Measurements from ENCODE around the gene H1-8.
"Not testable (repeated sequence)": the region's sequence is repeated elsewhere in the genome, so short reads cannot be mapped to it uniquely, and the experiment has no call there.

Gene H1-8

GRCh38 chr3:129533406-129533805 lies 9.6 kb upstream of the H1-8 start:
- no peak for DNase-seq

- DNase-seq, result no peak
Measured at GRCh38 chr3:129534428-129535027, 8.4 kb upstream of the H1-8 start.

- no peak for DNase-seq
Measured at GRCh38 chr3:129535075-129535474, 7.9 kb upstream of the H1-8 start.

- no peak for DNase-seq
Measured at GRCh38 chr3:129536374-129536667, 6.7 kb upstream of the H1-8 start.

GRCh38 chr3:129536804-129537203 lies 6.2 kb upstream of the H1-8 start:
- no peak for DNase-seq

GRCh38 chr3:129539206-129539605 lies 3.8 kb upstream of the H1-8 start:
- DNase-seq, result no peak

- DNase-seq, result no peak
Measured at GRCh38 chr3:129540776-129541516, 2.0 kb upstream of the H1-8 start.

GRCh38 chr3:129542747-129543146 lies 228 bp upstream of the H1-8 start:
- no peak for DNase-seq

- DNase-seq, result no peak
Measured at GRCh38 chr3:129543999-129544398, 1.0 kb downstream of the H1-8 start.

GRCh38 chr3:129545951-129546350 lies 3.0 kb downstream of the H1-8 start:
- DNase-seq, result not testable (repeated sequence)

- DNase-seq, result no peak
Measured at GRCh38 chr3:129547241-129547640, 4.3 kb downstream of the H1-8 start.

- DNase-seq, result peak in 1 of 14 donors; percentile 32
Measured at GRCh38 chr3:129548104-129548965, 5.4 kb downstream of the H1-8 start.

GRCh38 chr3:129549006-129549800 lies 6.2 kb downstream of the H1-8 start:
- no peak for DNase-seq

- no peak for DNase-seq
Measured at GRCh38 chr3:129549805-129550204, 6.8 kb downstream of the H1-8 start.

GRCh38 chr3:129552287-129553050 lies 9.5 kb downstream of the H1-8 start:
- DNase-seq, result no peak

- DNase-seq, result no peak
Measured at GRCh38 chr3:129553171-129553570, 10.2 kb downstream of the H1-8 start.

GRCh38 chr3:129553719-129554118 lies 10.7 kb downstream of the H1-8 start:
- no peak for DNase-seq

GRCh38 chr3:129554356-129555152 lies 11.6 kb downstream of the H1-8 start:
- DNase-seq, result no peak

- peak in 1 of 14 donors; percentile 9 for DNase-seq
Measured at GRCh38 chr3:129555153-129555550, 12.2 kb downstream of the H1-8 start.

- no peak for DNase-seq
Measured at GRCh38 chr3:129555616-129556357, 12.8 kb downstream of the H1-8 start.
